ENCODE data around the gene USP9X. TPM values are rescaled to one million over a fixed set of nuclear protein-coding genes. Genes with fewer than 3 reads are reported as not detected.

USP9X gene
- total and polyA plus RNA-seq, 9 of the 15 experiments (the other 6 are each of a cell fraction or from before 2014, with no cell fraction given), result 10.9 to 47.8 (median 29.5) TPM

GRCh38 chrX:41108463-41109205 lies 23.4 kb downstream of the USP9X start:
- no peaks in the 10 kb centered on the region for H3K27me3 ChIP-seq (ENCODE audit: control insufficient read depth in 2 of 2, insufficient read depth in 2 of 2, low read length in 2 of 2)
- ATAC-seq (peak; percentile 21), DNase-seq (ENCODE audit: extremely low read depth in 1 of 4, low spot score in 3 of 4) (no peak), FAIRE-seq (no peak)
- CTCF ChIA-PET (ENCODE audit: low intra/inter-chr PET ratio), result no interaction called here
- peak overlapping the region; percentile 7; the same call in 1 of the 2 replicates for H3K4me2 ChIP-seq (ENCODE audit: insufficient read depth, low read length)
- POLR2A ChIA-PET, result interaction anchor here (0.7 to 2.2 kb wide), 4 partner anchors 8 to 23 kb away, joined by 3 to 11 read pairs (median 6); partner anchors contain the start of gene USP9X
- H3K36me3 ChIP-seq (ENCODE audit: control insufficient read depth, insufficient read depth, low read length), result no peaks in the 10 kb centered on the region; the same call in 2 of the 3 replicates
- H3K9me1 ChIP-seq (ENCODE audit: control insufficient read depth, insufficient read depth, low read length), result no peaks in the 10 kb centered on the region
- no TSS peak for BruUV-seq (replicated peaks)
- H3K4me1 ChIP-seq (replicated peaks in 1 of 2; ENCODE audit: control insufficient read depth in 2 of 2, insufficient read depth in 2 of 2, low read length in 2 of 2), result peaks cover 13 to 22% of the 10 kb centered on the region in 2 experiments; a peak in 4 of 5 replicates
- no peak overlapping the region for H2AFZ ChIP-seq (ENCODE audit: low read depth, low read length)
- no peaks in the 10 kb centered on the region for H3K9me3 ChIP-seq (replicated peaks; ENCODE audit: control insufficient read depth, insufficient read depth, low read depth, low read length)
- peaks cover 48% of the 10 kb centered on the region for H4K20me1 ChIP-seq (replicated peaks; ENCODE audit: control insufficient read depth, insufficient read depth, low read length)
- TF ChIP-seq BRF1 (IDR thresholded peaks at IDR 0.05; ENCODE audit: borderline replicate concordance, extremely low read depth, insufficient read length) (no peak), EHMT2 (IDR thresholded peaks at IDR 0.05) (no peak), BHLHE40 (IDR thresholded peaks at IDR 0.05; ENCODE audit: low read length) (no peak), ELK1 (CRISPR knock-in tag; IDR thresholded peaks at IDR 0.05) (no peak), FOSL1 (tag; conservative IDR thresholded peaks at IDR 0.05) (no peak), GABPB1 (CRISPR knock-in tag; IDR thresholded peaks at IDR 0.05) (no peak), RBM25 (IDR thresholded peaks at IDR 0.05; ENCODE audit: low read depth, low read length, severe bottlenecking) (no peak), COPS2 (conservative IDR thresholded peaks at IDR 0.05) (no peak), ZBTB12 (CRISPR knock-in tag; IDR thresholded peaks at IDR 0.05) (no peak), PURB (CRISPR knock-in tag; IDR thresholded peaks at IDR 0.05; ENCODE audit: low read depth) (no peak), WHSC1 (IDR thresholded peaks at IDR 0.05; ENCODE audit: low read length) (no peak), KDM1A (IDR thresholded peaks at IDR 0.05) (no peak), SIRT6 (IDR thresholded peaks at IDR 0.05; ENCODE audit: low read depth, low read length) (no peak)
- TF ChIP-seq, protein P1, sequence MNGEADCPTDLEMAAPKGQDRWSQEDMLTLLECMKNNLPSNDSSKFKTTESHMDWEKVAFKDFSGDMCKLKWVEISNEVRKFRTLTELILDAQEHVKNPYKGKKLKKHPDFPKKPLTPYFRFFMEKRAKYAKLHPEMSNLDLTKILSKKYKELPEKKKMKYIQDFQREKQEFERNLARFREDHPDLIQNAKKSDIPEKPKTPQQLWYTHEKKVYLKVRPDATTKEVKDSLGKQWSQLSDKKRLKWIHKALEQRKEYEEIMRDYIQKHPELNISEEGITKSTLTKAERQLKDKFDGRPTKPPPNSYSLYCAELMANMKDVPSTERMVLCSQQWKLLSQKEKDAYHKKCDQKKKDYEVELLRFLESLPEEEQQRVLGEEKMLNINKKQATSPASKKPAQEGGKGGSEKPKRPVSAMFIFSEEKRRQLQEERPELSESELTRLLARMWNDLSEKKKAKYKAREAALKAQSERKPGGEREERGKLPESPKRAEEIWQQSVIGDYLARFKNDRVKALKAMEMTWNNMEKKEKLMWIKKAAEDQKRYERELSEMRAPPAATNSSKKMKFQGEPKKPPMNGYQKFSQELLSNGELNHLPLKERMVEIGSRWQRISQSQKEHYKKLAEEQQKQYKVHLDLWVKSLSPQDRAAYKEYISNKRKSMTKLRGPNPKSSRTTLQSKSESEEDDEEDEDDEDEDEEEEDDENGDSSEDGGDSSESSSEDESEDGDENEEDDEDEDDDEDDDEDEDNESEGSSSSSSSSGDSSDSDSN (IDR thresholded peaks at IDR 0.05; ENCODE audit: borderline replicate concordance in 1 of 2, low read depth in 2 of 2, low read length in 2 of 2), result no peak
- 33% methylated on average over 4 of the region's 5 CpGs for WGBS (ENCODE audit: insufficient coverage, low coverage, missing lambda C conversion rate)
- intact Hi-C loops (cut with micrococcal nuclease) (no loop called here), in situ Hi-C loops (cut with MboI) (no loop called here)
- no peak overlapping the region for H3K4me3 ChIP-seq
- H3K9ac ChIP-seq (ENCODE audit: insufficient read depth in 1 of 2, low read depth in 2 of 2, low read length in 2 of 2), result no peak overlapping the region
- H3K79me2 ChIP-seq (ENCODE audit: control insufficient read depth, insufficient read depth, low read length), result peaks cover 93% of the 10 kb centered on the region
- H3K27ac ChIP-seq (ENCODE audit: extremely low read depth, low read depth, low read length), result no peak overlapping the region
